HG03565 (cell line): ENCODE data around the gene MRPS23.
"Not testable (repeated sequence)": the region's sequence is repeated elsewhere in the genome, so short reads cannot be mapped to it uniquely, and the experiment has no call there.

Source experiments
- ATAC-seq: cut with Tn5 transposase; IDR thresholded peaks from one replicate; pipeline ENCODE4 v1.9.1; 2021; ENCODE audit warnings: mild to moderate bottlenecking, moderate library complexity; ENCODE audit not compliant: unreplicated experiment

The MRPS23 gene

DNA sequence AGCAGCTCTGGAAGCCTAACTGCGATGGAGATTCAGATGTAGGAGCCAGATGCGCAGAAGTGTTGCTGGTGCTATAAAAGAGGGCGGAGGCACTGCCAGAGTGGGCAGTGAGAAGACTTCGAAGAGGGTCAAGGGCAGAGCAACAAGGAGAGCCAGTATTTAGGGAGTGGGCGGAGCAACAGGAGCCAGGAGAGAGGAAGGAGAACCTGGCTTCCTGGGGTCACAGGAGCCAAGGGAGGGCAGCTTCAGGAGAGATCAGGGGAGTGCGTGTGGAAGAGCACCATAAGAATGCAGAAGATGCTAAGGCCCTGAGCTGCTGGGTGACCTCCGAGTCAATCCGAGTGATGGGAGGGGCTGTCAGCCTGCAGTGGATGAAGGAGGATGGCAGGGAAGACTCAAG lies 14.4 kb upstream of the MRPS23 start:
- no peak for ATAC-seq

DNA sequence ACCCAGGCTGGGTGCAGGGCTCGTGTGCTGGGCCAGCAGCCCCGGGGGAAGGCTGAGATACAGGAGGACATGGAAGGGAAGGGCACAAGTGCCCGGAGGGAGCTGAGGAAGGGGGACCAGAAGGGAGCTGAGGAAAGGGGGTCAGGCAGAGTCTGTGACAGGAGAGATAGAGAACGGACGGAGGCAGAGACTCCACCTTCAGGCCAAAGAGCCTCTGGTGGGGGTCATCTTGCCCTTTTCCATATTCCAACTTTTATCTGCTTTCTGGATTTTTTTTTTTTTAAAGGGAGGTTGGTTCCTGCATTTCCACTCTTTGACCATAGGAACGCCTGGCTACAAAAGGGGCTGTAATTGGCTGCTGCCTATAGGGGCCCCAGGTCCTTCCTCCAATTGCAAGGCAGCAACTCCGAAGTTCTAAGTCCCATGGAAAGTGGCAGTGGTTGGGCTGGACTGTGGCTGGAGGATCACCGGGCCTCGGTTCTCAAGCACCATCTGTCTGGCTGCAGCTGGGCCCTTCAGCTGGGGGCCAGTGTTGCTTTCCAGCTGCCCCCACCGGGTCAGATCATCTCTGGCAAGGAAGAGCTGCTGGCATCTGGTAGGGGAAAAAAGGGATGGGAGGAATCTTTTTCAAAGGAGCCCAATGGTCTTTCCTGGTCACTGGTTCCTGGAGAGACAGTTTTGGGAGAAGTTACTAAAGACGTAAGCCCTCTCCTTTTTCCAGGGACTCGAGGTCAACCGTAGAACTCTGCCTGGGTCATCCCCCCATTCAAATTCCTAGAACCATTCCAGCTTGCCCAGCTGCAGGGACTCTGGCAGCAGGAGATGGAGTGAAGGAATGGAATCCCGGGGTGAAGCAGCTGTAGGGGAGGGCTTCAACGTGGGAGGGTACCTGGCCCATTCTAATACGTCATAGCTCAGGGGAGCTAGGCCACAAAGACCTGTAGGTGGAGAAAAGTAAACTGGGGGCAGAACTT lies 13.1 kb upstream of the MRPS23 start:
- no peak for ATAC-seq

DNA sequence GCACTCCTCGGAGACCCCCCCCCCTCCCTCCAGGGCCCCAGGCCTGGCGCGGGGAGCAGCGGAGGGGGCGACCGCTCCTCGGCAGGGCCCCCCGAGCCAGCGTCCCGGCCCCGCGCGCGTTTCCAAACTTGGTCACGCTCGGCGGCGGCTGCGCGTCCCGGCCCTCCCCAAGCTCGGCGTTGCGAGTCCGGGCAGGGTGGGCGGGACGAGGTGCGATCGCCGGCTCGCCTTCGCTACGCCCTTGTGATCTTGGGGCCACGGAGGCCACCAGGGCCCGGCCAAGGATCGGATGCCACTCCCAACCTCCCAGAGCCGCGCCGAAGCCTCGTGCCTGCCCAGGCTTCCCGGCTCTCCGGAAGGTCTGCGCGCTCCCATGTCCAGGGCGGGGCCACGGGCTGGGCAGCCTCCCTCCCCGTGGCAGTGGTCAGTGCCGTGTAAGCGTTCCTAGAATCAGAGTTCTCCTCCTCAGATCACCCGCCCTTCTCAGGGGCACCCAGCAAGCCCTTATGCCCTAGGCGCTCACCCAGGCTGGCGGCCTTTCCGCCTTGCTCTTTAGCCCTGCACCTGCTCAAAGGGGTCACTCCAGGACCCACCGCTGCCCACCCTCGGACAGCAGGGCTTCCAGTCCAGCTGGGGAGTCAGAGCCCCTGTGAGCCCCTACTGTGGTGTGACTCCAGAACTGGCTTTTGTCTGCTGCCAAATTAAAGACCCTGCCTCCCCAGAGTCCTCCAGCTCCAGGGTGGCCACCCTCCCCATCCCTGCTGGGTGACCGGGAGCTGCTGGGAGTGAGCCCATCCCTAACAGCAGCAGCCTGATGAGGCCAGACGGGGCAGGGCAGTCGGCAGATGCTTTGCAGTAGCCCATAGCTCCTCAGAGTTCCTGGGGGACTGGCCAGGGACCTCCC lies 12.2 kb upstream of the MRPS23 start:
- ATAC-seq = no peak

DNA sequence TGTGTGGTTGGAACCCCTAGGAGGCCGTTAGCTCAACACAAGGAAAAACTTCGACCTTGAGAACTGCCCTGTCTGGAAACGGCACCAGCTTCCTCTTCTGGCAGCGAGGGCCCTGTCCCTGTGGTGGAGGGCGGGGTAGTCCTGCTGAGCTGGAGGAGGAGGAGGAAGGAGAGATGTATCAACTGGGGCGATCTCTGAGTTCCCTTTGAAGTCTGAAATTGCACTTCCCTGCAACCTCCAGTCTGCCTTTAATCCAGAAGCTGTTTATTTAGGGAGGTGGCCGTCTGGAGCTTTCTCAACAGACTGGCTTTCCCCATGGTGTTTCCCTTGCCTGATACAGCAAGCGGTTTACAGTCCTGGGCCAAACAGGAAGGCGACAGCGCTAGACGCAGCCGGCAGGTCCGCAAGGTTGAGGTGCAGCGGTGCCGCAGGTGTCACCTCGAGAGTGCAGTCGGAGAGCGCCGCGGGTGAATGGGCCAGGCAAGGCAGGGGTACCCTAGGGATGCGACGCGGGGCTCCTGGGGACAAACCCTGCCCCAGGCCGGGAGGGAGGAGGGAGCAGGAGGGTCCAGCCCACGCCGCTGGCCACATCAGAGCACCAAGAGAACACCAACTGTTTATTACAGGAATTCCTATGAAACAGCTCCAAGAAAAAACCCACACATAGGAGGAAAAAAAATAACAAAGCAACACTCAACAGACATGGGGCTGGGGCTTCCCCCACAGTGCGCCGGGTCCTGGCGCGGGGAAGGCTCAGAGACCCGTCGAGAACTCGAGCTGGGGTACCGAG lies 11.4 kb upstream of the MRPS23 start:
- no peak for ATAC-seq

DNA sequence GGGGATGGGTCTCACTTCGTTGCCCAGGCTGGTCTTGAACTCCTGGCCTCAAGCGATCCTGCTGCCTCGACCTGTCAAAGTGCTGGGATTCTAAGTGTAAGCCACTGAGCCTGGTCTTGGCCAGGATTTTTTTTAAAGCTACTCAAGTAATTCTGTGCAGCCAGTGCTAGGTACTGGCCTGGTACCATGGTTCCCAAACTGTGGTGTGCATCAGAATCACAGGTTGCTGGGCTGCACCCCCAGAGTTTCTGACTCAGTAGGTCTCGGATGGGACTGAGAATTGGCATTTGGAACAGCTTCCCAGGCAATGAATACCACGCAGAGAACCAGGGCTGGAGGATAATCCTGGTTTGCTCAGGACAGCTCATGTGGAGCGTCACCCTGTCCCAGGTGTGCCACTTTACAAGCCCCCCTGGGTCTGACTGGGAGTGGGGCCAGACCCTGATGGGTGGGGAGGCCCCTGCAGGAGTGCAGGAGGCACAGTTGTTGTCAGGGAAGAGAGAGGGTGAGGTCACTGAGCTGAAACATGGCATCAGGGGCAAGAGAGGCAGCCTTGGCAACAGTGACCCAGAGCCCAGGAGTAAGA lies 10.7 kb upstream of the MRPS23 start:
- no peak for ATAC-seq

DNA sequence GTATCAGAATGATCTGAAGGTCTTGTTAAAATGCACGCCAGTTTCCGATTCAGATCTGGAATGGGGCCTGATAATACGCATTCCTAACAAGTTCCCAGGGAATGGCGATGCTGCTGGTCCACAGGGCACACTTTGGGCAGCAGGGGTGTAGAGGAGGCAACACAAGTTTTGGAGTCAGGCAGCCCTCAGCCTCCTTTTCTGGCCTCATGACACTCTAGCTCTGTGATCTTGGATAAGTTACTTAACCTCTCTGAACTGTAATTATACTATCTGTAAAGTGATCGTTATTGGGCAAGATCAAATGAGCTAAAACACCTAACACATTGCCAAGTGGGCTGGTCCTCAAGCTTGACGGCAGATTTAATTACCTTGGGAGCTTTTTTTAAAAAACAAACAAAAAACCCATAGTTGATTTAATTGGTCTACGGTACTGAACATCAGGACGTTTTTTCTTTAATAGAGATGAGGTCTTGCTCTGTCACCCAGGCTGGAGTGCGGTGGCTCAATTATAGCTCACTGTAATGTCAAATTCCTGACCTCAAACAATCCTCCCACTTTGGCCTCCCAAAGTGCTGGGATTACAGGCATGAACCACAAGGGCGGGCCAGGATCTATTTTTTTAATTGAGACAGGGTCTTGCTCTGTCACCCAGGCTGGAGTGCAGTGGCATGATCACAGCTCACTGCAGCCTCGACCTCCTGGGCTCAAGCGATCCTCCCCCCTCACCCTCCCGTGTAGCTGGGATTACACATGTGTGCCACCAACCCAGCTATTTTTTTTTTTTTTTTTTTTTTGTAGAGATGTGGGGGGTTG lies 10.0 kb upstream of the MRPS23 start:
- no peak for ATAC-seq

DNA sequence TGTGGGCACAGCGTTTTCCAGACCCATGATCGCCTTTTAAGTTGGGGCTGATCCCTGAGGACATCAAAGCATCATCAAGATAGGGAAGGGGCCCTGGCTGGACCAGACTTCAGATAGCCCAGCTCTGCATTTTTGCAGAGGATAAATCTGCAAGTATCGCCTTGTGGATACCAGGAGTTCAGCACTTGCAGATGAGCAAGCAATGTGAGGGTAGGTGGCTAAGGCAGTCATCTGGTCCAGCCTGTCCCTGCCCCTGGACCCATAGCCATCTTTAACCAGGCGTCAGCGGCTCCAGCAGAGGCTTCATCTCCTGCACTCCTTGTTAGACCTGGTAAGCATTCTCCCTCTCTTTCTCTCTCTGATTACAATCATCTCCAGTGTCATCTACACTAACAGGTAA lies 9.0 kb upstream of the MRPS23 start:
- ATAC-seq = no peak

DNA sequence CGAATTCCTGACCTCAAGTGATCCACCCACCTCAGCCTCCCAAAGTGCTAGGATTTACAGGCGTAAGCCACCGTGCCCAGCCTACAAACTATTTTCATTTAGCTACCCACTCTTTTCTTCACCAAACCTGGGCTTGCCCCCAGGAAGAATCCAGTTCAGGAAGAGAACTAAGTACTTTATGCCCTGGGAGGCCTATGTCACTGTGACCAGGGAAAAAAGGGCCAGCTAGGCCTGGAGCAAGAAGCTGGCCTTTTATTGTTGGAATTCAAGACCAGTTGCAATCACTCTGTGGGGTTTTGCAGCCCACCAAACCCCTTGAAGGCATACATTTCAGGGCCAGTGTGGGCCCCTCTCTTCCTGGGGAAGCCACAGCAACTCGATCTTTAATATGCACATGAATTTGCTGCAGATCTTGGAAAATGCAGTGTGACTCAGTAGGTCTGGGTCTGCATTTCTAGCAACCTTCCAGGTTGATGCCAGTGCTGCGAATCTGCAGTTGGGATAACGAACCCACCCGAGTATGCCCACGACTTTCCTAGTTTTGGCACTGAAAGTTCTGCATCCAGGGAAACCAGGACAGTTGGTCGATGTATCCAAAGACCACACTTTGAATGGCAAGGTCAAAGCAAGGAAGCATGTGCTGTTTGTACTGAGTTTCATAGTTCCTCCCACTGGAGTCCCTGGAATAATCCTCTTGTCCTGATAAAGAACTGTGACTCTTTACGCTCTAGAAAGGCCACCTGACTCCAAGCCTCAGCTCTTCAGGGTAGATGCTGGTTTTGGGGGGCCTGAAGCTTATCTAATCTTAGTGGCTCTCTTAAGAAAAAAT lies 7.2 kb upstream of the MRPS23 start:
- ATAC-seq = no peak

DNA sequence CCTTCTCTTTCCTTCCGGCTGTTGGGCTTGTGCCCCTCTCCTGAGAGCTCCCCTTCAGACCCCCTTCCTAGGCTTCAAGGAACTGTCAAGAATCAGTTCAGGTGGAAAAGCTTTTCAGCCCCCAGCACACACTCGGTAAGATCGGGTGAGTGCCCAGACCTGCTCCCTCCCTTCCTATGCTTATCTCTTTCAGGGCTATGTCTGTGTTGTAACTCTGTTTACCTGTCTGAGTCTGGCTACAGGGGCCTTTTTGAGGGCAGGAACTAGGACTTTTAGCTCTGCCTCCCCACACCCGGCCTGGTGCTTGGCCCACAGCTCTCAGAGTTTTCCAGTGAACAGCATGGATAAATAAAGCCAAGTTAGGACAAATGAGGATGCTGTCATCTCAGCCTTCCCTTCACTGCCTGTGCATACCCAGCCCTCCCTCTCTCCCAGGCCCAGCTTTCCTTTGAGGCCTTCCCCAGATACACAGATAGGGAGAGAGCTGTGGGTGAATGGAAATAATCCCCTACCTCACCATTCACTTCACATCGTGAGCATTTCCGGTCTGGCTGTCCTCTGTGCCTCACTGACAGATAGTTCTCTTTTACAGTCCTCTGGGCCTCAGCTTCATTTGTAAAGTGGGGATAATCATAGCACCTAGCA lies 5.7 kb upstream of the MRPS23 start:
- no peak for ATAC-seq

DNA sequence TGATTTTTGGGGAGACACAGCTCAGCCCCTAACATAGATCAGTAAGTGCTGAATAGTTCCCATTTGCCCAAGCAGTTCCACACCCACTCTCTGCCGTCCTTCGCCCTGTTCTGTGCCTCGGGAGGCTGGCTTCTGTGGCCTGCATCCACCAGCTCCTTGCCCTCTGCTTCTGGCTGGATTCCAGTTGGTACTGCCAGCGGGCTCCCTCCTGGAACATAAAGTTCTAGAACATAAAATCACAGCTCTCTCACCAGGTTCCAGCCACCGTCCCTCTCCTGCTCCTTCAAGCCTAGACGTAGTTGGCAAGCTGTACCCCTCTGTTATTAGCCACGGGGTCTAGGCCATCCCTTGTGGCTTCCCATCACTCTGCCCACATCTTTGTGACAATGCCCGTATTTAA lies 3.9 kb upstream of the MRPS23 start:
- no peak for ATAC-seq

DNA sequence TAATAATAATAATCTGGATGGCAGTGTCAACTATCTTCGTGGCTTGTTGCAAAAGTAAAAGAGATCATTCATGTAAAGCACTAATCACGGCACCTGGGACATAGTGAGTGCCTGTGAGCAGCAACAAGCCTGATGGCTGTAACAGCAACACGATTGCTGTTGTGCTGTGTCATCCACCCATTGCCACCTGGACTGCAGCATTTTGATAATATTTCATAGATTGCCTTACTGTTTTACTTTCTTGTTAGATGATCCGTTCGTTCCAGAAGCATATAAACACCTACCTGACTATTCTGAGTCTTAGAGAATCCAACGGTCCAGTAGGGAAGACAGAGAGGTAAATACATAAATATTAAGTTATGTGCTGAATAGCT lies 3.1 kb upstream of the MRPS23 start:
- ATAC-seq = no peak

DNA sequence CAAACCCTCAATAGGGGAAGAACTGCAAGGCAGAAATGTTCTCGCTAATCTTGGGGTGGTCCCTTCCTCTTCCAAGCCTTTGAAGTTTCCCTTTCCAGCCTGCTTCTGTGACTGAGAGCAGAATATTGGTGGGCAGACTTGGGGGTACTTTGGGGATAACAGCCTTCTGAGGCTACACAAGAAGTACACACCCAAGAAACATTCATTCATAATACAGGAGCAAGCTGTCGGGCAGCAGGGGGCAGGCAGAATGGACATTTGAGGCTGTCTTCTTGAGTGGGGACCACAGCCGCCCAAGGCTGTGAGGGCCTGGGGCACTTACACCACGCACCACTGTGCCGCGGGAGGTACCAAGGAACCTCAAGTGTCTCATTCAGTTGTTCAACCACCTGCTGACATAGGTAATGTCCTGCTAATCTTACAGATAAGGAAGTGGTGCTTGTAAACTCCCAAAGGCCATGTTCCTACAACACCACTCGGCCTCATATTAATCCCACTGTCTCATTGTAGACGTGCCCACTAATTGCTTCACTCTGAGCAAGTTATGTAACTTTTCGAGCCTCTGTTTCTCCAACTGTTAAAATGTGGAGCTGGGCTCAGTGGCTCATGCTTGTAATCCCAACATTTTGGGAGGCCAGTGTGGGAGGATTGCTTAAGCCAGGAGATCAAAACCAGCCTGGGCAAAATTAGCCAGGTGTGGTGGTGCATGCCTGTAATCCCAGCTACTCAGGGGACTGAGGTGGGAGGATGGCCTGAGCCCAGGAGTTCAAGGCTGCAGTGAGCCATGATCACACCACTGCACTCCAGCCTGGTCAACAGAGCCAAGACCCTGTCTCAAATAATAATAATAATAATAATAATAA lies 2.5 kb upstream of the MRPS23 start:
- ATAC-seq = no peak

DNA sequence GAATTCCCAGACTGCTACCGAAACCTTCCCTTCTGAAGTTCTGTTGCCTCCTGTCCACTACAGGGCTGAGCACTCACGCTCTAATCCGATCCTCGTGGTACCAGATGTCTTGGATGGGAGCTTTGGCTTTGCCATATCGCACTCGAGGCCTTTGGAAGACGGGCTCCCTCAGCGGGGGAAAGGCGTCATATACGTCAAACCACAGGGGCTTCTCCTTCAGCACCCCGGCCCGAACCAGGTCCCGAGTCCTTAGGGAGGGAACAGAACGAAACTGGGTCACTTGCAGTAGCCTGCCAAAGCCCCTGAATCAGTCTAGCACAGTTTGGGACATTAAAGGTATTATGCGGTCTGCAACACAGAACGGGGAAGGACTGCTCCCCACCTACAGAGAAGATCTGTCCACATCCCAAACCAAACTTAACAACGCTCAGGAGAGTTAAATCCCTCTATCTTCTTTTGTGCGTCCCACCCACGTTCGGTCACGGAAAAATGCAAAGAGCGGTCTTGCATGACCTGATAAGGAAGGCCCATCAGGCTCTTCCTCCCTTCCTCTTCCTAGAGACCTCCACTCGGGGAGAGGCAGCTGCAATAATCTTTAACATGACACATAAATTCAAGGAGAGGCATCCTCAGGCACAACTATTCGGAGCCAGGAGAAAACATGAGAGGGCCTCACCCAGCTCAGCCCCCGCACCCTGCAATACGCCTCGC lies 526 bp downstream of the MRPS23 start:
- ATAC-seq = no peak

DNA sequence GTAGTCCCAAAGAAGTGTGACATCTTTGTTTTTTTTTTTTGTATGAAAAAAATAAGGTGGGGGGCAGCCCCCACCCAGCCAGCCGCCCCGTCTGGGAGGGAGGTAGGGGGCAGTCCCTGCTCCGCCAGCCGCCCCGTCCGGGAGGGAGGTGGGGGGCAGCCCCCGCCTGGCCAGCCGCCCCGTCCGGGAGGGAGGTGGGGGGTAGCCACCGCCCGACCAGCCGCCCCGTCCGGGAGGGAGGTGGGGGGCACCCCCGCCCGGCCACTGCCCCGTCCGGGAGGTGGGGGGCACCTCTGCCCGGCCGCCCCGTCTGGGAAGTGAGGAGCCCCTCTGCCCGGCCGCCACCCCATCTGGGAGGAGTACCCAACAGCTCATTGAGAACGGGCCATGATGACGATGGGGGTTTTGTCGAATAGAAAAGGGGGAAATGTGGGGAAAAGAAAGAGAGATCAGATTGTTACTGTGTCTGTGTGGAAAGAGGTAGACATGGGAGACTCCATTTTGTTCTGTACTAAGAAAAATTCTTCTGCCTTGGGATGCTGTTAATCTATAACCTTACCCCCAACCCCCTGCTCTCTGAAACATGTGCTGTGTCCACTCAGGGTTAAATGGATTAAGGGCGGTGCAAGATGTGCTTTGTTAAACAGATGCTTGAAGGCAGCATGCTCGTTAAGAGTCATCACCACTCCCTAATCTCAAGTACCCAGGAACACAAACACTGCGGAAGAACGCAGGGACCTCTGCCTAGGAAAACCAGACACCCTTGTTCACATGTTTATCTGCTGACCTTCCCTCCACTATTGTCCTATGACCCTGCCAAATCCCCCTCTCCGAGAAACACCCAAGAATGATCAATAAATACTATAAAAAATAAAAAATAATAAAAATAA lies 3.5 kb downstream of the MRPS23 start:
- ATAC-seq = not testable (repeated sequence)

DNA sequence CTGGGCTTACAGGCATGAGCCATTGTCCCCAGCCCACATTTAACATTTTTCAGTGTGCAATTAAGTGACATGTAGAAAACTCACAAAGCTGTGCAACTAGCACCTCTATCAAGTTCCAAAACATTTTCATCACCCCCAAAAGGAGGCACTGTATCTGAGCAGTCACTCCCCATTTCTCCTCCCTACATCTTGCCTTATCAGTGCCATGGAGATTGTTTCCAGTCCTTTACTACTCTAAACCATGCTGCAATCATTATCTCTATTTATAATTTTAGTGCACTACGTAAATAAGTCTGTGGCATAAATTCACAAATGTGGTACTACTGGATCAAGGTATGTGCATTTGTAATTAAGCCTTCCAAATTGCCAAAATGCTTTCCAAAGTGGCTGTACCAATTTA lies 7.6 kb downstream of the MRPS23 start:
- ATAC-seq = no peak

DNA sequence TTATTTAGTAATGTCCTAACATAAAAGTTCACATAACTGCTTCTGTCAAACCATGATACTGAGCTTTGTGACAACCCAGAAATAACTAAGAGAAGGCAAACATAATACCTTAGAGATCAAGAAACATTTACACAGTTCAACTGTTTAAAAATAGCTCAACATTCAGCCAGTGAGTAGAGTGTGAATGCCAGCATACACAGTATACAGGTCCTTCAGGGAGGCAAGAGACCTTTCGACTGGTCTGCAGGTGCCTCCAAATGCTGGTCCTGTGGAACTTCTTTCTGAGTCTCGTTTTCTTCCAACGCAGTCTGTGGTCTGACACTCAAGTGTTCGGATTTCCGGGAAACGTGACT lies 10.3 kb downstream of the MRPS23 start:
- ATAC-seq = no peak
